Neuronal stem cell (in vitro differentiated cells): ENCODE results near the gene AOPEP.
A peak's percentile ranks its signal among the peaks of the same experiment; 100 is the strongest.

ENCODE experiments used
- DNase-seq: peaks from one replicate; pipeline ENCODE4 v3.0.0-alpha.2; 2013; ENCODE audit warnings: low spot score
- H2AFZ ChIP-seq: one replicate; pipeline ENCODE4 v1.6.1; 2013; ENCODE audit warnings: mild to moderate bottlenecking, low read length, inconsistent platforms
- H2AK5ac ChIP-seq: 2 replicates; pipeline ENCODE4 v1.6.1; 2013; ENCODE audit warnings: low read depth, mild to moderate bottlenecking, inconsistent platforms, low read length, moderate library complexity, mixed read lengths
- H2BK120ac ChIP-seq: 2 replicates; pipeline ENCODE4 v1.6.1; 2013; ENCODE audit warnings: low read depth, mild to moderate bottlenecking, inconsistent platforms, low read length, moderate library complexity, mixed read lengths
- H2BK12ac ChIP-seq: one replicate; pipeline ENCODE4 v1.6.1; 2013; ENCODE audit warnings: low read length, inconsistent platforms
- H2BK15ac ChIP-seq: 2 replicates; pipeline ENCODE4 v1.6.1; 2013; ENCODE audit warnings: mild to moderate bottlenecking, low read length, inconsistent platforms, mixed read lengths
- H2BK5ac ChIP-seq: one replicate; pipeline ENCODE4 v1.6.1; 2013; ENCODE audit warnings: inconsistent platforms, mild to moderate bottlenecking, low read length, moderate library complexity
- H3K14ac ChIP-seq: one replicate; pipeline ENCODE4 v1.6.1; 2013; ENCODE audit warnings: low read length, inconsistent platforms
- H3K18ac ChIP-seq: 2 replicates; pipeline ENCODE4 v1.6.1; 2013; ENCODE audit warnings: low read length, inconsistent platforms
- H3K23ac ChIP-seq: 2 replicates; pipeline ENCODE4 v1.6.1; 2013; ENCODE audit warnings: low read depth, mild to moderate bottlenecking, mixed read lengths, low read length, inconsistent platforms; ENCODE audit not compliant: poor library complexity
- H3K27ac ChIP-seq: replicated peaks from 3 replicates; pipeline ENCODE4 v1.5.1; 2013; ENCODE audit warnings: low read length, inconsistent platforms
- H3K27me3 ChIP-seq, 3 experiments: 2 replicates each; pipeline ENCODE4 v1.6.1; 2013; ENCODE audit warnings: low read length in 3 of 3, mild to moderate bottlenecking in 2 of 3, inconsistent platforms in 1 of 3, low read depth in 1 of 3, mixed read lengths in 1 of 3, moderate library complexity in 1 of 3; ENCODE audit not compliant: control insufficient read depth in 3 of 3, insufficient read depth in 3 of 3
- H3K36me3 ChIP-seq, 2 donors: replicated peaks in 1 of 2; 2 replicates each; pipeline ENCODE4 v1.6.1; 2013; ENCODE audit warnings: low read length in 2 of 2; ENCODE audit not compliant: control insufficient read depth in 2 of 2, insufficient read depth in 2 of 2
- H3K4ac ChIP-seq: 2 replicates; pipeline ENCODE4 v1.6.1; 2013; ENCODE audit warnings: inconsistent platforms, mild to moderate bottlenecking, low read length, moderate library complexity
- H3K4me1 ChIP-seq, 2 donors: 1 replicate in 1 of 2; 2 replicates in 1 of 2; pipeline ENCODE4 v1.6.1; 2013; ENCODE audit warnings: low read length in 2 of 2, low read depth in 1 of 2; ENCODE audit not compliant: control insufficient read depth in 2 of 2, insufficient read depth in 1 of 2
- H3K4me2 ChIP-seq: one replicate; pipeline ENCODE4 v1.6.1; 2013; ENCODE audit warnings: mild to moderate bottlenecking, low read length, inconsistent platforms; ENCODE audit not compliant: insufficient read depth, poor library complexity, severe bottlenecking
- H3K4me3 ChIP-seq, 2 donors: 2 replicates each; pipeline ENCODE4 v1.5.1; 2013; ENCODE audit warnings: low read length in 2 of 2, mild to moderate bottlenecking in 2 of 2, inconsistent platforms in 1 of 2, moderate library complexity in 1 of 2
- H3K79me1 ChIP-seq: one replicate; pipeline ENCODE4 v1.6.1; 2013; ENCODE audit warnings: low read depth, mild to moderate bottlenecking, inconsistent platforms, low read length, moderate library complexity
- H3K9ac ChIP-seq: one replicate; pipeline ENCODE4 v1.6.1; 2013; ENCODE audit warnings: mild to moderate bottlenecking, low read depth, low read length, inconsistent platforms; ENCODE audit not compliant: poor library complexity
- H3K9me3 ChIP-seq, 2 donors: replicated peaks in 1 of 2; 2 replicates each; pipeline versions ENCODE3 to v1.6.1; 2013; ENCODE audit warnings: low read length in 2 of 2, mild to moderate bottlenecking in 2 of 2, inconsistent platforms in 1 of 2, low read depth in 1 of 2, mixed read lengths in 1 of 2, moderate library complexity in 1 of 2; ENCODE audit not compliant: control insufficient read depth in 2 of 2, insufficient read depth in 1 of 2
- H4K8ac ChIP-seq: one replicate; pipeline ENCODE4 v1.6.1; 2013; ENCODE audit warnings: low read depth, mild to moderate bottlenecking, inconsistent platforms, low read length, moderate library complexity
- H4K91ac ChIP-seq: one replicate; pipeline ENCODE4 v1.6.1; 2013; ENCODE audit warnings: low read length, low read depth, mild to moderate bottlenecking, inconsistent platforms; ENCODE audit not compliant: poor library complexity
- WGBS, 2 donors: extraction: QIAGEN DNeasy Blood & Tissue Kit; methylation state at CpG; one replicate each; pipeline ENCODE4 v1.1.7; 2013; ENCODE audit warnings: missing lambda C conversion rate in 2 of 2, mixed read lengths in 1 of 2; ENCODE audit not compliant: insufficient read length in 2 of 2, insufficient replicate concordance in 1 of 2; ENCODE audit errors: extremely low coverage in 2 of 2; 5-methylcytosine and 5-hydroxymethylcytosine counted together

The AOPEP gene

DNA sequence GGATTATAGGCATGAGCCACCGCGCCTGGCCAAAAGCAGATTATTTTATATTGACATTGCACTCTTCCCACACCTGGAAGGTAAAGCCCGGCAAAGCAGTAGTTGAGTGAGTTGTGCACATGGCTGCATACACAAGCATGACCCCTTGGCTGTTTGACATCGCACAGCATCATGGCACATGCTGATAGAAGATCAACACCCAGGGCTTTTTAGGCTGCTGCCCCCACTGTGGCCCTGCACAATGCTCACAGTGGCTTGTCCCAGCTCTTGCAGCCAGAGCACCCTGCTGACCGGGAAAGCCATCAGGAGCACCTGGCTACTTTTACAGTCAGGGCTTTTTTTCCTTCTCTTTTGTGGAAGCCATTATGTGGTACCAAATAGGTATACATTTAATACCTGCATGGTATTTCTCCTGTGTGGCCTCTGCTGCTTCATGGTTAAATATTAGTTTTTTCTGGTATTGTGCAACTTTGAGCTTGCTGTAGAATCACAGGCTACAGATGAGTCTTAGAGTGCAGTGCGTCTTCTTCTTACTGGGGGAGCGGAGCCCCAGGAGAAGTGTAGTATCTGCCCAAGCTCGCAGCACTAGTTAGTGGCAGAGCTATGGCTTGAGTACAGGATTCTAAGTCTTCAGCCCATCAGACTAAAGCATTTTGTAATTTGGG, 264.5 kb downstream of the AOPEP start:
- no peak overlapping the region for H2AFZ ChIP-seq
- H3K18ac ChIP-seq, result no peak overlapping the region
- H3K9ac ChIP-seq, result no peak overlapping the region
- no peak overlapping the region for H3K27ac ChIP-seq
- no peaks in the 10 kb centered on the region for H3K79me1 ChIP-seq
- no peak overlapping the region for H3K4ac ChIP-seq
- no peak overlapping the region for H4K91ac ChIP-seq
- H2AK5ac ChIP-seq, result no peak overlapping the region
- H3K4me3 ChIP-seq, result no peak overlapping the region
- H2BK120ac ChIP-seq, result no peak overlapping the region
- H3K9me3 ChIP-seq, result no peaks in the 10 kb centered on the region
- H3K14ac ChIP-seq, result no peak overlapping the region
- H2BK5ac ChIP-seq, result no peak overlapping the region
- no peak overlapping the region for H4K8ac ChIP-seq
- DNase-seq, result no peak
- no CpG with 5 or more reads among the region's 8 CpGs for WGBS, 2 donors
- H2BK12ac ChIP-seq, result no peak overlapping the region
- H3K23ac ChIP-seq, result no peak overlapping the region
- H3K27me3 ChIP-seq, result no peaks in the 10 kb centered on the region
- H3K36me3 ChIP-seq, result no peaks in the 10 kb centered on the region
- no peak overlapping the region for H3K4me2 ChIP-seq
- H3K4me1 ChIP-seq, result peaks cover 2 to 25% of the 10 kb centered on the region in 2 donors
- no peak overlapping the region for H2BK15ac ChIP-seq

DNA sequence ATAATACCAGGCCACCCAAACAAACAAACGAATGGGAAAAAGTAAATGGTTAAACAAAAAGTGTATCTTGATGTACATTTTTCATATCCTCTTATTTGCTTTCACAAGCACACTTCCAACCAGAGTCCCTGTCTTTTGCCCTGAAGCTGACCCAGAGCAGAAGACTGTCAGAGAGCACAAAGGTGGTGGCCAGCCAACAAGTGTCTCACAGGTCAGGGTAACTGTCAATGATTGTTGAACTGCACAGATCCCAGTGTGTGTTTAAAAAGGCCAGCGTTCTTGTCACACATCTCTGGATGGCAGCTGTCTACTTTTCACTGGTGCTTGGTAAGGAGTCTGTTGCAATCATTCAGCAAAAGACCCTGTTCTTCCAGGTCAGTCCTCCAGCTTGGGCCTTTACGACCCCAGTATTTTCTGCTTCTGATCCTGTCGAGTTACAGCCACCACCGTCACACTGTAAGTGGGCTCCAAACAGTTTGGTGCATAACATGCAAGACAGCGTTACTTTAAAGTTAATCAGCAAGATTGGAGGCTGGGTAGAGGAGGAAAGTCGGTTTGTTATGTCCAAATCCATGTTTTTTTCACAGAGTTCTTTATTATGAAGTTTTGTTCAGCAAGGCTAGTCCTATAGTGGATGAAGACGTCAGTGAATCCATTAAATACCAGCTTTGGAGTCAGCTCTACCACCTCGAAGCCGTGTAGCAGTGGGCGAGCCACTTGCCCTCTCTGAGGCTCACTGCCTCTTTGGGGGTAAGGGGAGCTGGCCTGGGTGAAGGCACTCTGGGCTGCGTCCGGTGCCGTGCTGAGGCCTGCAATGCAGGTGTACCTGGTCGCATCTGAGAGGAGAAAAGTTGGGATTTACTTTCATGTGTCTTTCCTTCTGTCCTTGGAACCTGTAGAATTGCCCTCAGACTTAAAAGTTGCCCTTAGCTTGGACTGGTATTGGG, 265.7 kb downstream of the AOPEP start:
- no CpG with 5 or more reads among the region's 15 CpGs for whole genome bisulfite sequencing, 2 donors

DNA sequence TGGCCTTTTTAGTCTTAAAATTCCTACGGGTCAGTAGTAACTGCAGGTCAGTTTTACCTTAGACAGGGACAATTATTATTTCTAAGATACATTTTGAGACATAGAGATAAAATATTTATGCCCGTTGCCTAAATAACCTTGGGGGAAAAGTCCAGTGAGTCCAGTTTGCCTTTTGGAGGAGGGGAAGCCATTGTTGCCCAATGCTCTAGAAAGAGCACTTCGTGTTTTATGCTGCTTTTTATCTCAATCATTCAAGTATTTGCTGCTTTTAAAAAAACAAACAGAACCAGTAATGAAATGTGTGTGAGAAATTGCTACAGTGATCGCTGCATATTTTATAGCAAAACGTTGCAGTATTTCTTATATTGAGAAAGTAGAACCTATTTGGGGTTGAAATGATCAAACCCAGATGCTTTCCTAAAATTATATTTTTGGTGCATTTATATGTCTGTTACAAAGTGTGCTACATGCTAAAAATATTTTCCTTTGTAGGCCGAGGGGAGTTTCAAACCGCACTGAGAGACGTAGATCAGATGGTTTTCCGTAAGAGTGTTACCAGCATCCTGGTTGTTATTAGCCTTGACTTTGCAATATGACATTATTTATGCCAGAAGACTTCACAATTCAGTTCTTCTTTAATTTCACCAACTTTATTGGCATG, 266.8 kb downstream of the AOPEP start:
- no peaks in the 10 kb centered on the region for H3K27me3 ChIP-seq

More for the DNA sequence above, 265.7 kb downstream of the AOPEP start:
- no peak overlapping the region for H4K8ac ChIP-seq
- no peak overlapping the region for H3K4me3 ChIP-seq
- no peak overlapping the region for H3K23ac ChIP-seq
- H3K14ac ChIP-seq, result no peak overlapping the region
- H2BK120ac ChIP-seq, result no peak overlapping the region
- peak overlapping the region; percentile 76 for H3K9ac ChIP-seq
- no peaks in the 10 kb centered on the region for H3K36me3 ChIP-seq
- H3K18ac ChIP-seq, result peak overlapping the region; percentile 72
- no peak overlapping the region for H3K27ac ChIP-seq
- H2BK15ac ChIP-seq, result no peak overlapping the region
- no peaks in the 10 kb centered on the region for H3K79me1 ChIP-seq
- no peaks in the 10 kb centered on the region for H3K9me3 ChIP-seq
- no peak overlapping the region for H3K4me2 ChIP-seq
- no peaks in the 10 kb centered on the region for H3K27me3 ChIP-seq
- DNase-seq, result no peak
- no peak overlapping the region for H3K4ac ChIP-seq
- H2BK12ac ChIP-seq, result no peak overlapping the region
- H2AK5ac ChIP-seq, result no peak overlapping the region
- H2AFZ ChIP-seq, result no peak overlapping the region
- no peak overlapping the region for H4K91ac ChIP-seq
- no peak overlapping the region for H2BK5ac ChIP-seq
- H3K4me1 ChIP-seq, result peaks cover 2 to 37% of the 10 kb centered on the region in 2 donors

DNA sequence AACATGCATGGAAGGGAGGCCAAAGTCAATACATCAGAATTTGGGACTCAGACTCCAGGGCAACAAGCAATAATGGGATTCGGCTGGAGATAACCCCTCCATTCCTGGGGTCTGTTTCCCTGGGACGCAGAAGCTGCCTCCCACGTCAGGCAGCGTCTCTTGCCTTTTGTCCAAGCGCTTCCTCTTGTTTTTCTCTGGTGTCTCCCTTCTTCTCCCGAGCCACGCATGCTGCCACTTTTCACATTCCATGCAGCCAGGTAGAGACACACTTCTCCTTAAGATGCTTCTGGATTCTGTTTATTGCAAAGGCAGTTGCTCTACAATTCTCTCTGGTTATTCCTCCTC, 267.3 kb downstream of the AOPEP start:
- H2AK5ac ChIP-seq, result no peak overlapping the region
- H3K79me1 ChIP-seq, result no peaks in the 10 kb centered on the region
- H3K4me3 ChIP-seq, result no peak overlapping the region
- H2BK15ac ChIP-seq, result no peak overlapping the region
- no peak overlapping the region for H3K14ac ChIP-seq
- H2BK120ac ChIP-seq, result no peak overlapping the region
- no peak overlapping the region for H3K18ac ChIP-seq
- no peaks in the 10 kb centered on the region for H3K27me3 ChIP-seq
- no peak overlapping the region for H2BK12ac ChIP-seq
- no peak overlapping the region for H3K4me2 ChIP-seq
- no peak overlapping the region for H4K91ac ChIP-seq
- peaks cover 2 to 38% of the 10 kb centered on the region in 2 donors for H3K4me1 ChIP-seq
- H2BK5ac ChIP-seq, result no peak overlapping the region
- H3K9me3 ChIP-seq, result no peaks in the 10 kb centered on the region
- H3K9ac ChIP-seq, result no peak overlapping the region
- H3K4ac ChIP-seq, result no peak overlapping the region
- no peak for DNase-seq
- no peaks in the 10 kb centered on the region for H3K36me3 ChIP-seq
- H3K27ac ChIP-seq, result no peak overlapping the region
- no peak overlapping the region for H3K23ac ChIP-seq
- H2AFZ ChIP-seq, result no peak overlapping the region
- WGBS, 2 donors, result no CpG with 5 or more reads among the region's 7 CpGs
- H4K8ac ChIP-seq, result no peak overlapping the region

More for the DNA sequence above, 266.8 kb downstream of the AOPEP start:
- no peak overlapping the region for H2BK120ac ChIP-seq
- no peak overlapping the region for H3K14ac ChIP-seq
- WGBS, 2 donors, result no CpG with 5 or more reads among the region's 9 CpGs
- no peak overlapping the region for H3K4ac ChIP-seq
- H3K23ac ChIP-seq, result no peak overlapping the region
- no peaks in the 10 kb centered on the region for H3K79me1 ChIP-seq
- H2BK5ac ChIP-seq, result no peak overlapping the region
- H2AK5ac ChIP-seq, result no peak overlapping the region
- H3K4me1 ChIP-seq, result peaks cover 2 to 38% of the 10 kb centered on the region in 2 donors
- no peak overlapping the region for H2BK15ac ChIP-seq
- H3K4me3 ChIP-seq, result no peak overlapping the region
- H3K27ac ChIP-seq, result no peak overlapping the region
- H3K9ac ChIP-seq, result no peak overlapping the region
- no peak for DNase-seq
- H3K36me3 ChIP-seq, result no peaks in the 10 kb centered on the region
- H3K18ac ChIP-seq, result no peak overlapping the region
- H3K4me2 ChIP-seq, result no peak overlapping the region
- no peak overlapping the region for H4K8ac ChIP-seq
- no peak overlapping the region for H2AFZ ChIP-seq
- no peaks in the 10 kb centered on the region for H3K9me3 ChIP-seq
- no peak overlapping the region for H2BK12ac ChIP-seq
- H4K91ac ChIP-seq, result no peak overlapping the region
